Measurements from ENCODE around the gene TACR1. TPM values are rescaled to one million over a fixed set of nuclear protein-coding genes. Genes with fewer than 3 reads are reported as not detected.

The TACR1 gene
- total and polyA plus RNA-seq, 2 of the 8 experiments (the other 6 are each of a cell fraction or from before 2014, with no cell fraction given): 0.09 to 0.37 TPM

- TF ChIP-seq CHD7 (IDR thresholded peaks at IDR 0.05; ENCODE audit: insufficient replicate concordance, low read length): no peak
- no peak for TF ChIP-seq MAX (IDR thresholded peaks at IDR 0.05)
- TF ChIP-seq ATF3 (IDR thresholded peaks at IDR 0.05; ENCODE audit: insufficient read depth, low read depth, low read length): no peak
- no peak for TF ChIP-seq MAFK (IDR thresholded peaks at IDR 0.05; ENCODE audit: low read depth, low read length)
- no peak for TF ChIP-seq POLR2A (IDR thresholded peaks at IDR 0.05; ENCODE audit: control extremely low read depth in 1 of 2, low read depth in 2 of 2, low read length in 2 of 2)
- TF ChIP-seq RNF2 (IDR thresholded peaks at IDR 0.05; ENCODE audit: borderline replicate concordance, low read depth, low read length, missing control alignments, poor library complexity, severe bottlenecking): no peak
Measured at GRCh38 chr2:75019790-75020189, 179.5 kb downstream of the TACR1 start (continued).

All from H1 (cell line).